Esophagus muscularis mucosa (tissue), 4 donors: ENCODE measurements around the gene GNG12.

Experiments
- CTCF ChIP-seq, 3 experiments: fragments of 200-600 bp in 2 of 3; fragments of 450-650 bp in 1 of 3; sonication (generic) in 2 of 3; IDR thresholded peaks; one replicate each; pipeline ENCODE4 v1.5.1; 2017 to 2019; ENCODE audit warnings: antibody characterized with exemption in 3 of 3, mild to moderate bottlenecking in 2 of 3, moderate library complexity in 1 of 3
- EP300 ChIP-seq: sonication (generic); formaldehyde crosslinking; IDR thresholded peaks from one replicate; pipeline ENCODE4 v1.6.1; 2017; ENCODE audit warnings: antibody characterized with exemption
- POLR2A ChIP-seq: fragments of 450-650 bp; IDR thresholded peaks from one replicate; pipeline ENCODE4 v1.6.1; 2017; ENCODE audit warnings: antibody characterized with exemption, moderate library complexity, mild to moderate bottlenecking, low read depth
- POLR2AphosphoS5 ChIP-seq, 2 donors: sonication (generic); formaldehyde crosslinking; IDR thresholded peaks; one replicate each; pipeline ENCODE4 v1.6.1; 2017; ENCODE audit warnings: antibody characterized with exemption in 2 of 2

DNA sequence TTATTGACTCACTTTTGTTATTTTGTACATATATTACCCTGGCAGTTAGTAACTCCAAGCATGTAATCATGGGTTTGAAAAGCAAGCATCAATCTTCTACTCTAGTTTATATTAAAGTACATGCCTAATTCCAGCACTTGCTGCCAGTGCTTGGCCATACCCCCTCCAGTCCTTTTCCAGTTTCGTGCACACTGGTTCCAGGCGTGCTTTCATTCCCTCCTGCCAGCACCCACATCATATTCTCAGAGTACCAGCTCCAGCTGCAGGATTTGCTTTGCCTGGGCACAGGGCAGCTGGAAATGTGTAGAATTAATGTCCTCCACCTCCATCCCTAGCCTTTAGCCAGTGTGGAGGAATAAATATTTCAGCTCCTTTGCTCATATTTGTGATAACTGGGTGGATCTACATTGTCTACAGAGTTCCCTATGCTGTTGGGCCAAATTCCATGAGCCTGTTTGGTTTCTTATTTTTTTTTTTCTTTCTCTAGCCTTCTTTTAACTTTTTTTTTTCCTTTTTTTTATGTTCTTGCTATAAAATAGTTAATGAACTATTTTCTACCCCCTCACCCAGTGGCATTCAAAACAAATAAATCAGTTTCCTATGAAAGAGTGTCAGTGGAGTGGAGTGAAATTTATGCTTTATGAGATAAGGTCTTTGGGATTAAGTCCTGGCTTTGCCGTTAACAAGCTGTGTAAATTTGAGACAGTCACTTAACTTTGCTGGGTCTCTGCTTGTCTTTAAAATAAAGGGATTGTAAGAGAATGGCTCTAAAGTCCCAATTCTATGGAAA is 2.6 kb upstream of the GNG12 start:
- TF ChIP-seq CTCF (IDR thresholded peaks at IDR 0.05) (no peak), POLR2A (no peak), EP300 (no peak), POLR2AphosphoS5 (IDR thresholded peaks at IDR 0.05) (no peak)
